HG03175 (cell line): Measurements from ENCODE around the gene DHODH.
"Not testable (repeated sequence)": the region's sequence is repeated elsewhere in the genome, so short reads cannot be mapped to it uniquely, and the experiment has no call there.

Source experiments
- ATAC-seq: cut with Tn5 transposase; IDR thresholded peaks from one replicate; pipeline ENCODE4 v1.9.1; 2021; ENCODE audit warnings: mild to moderate bottlenecking, moderate library complexity; ENCODE audit not compliant: unreplicated experiment

The DHODH gene

DNA sequence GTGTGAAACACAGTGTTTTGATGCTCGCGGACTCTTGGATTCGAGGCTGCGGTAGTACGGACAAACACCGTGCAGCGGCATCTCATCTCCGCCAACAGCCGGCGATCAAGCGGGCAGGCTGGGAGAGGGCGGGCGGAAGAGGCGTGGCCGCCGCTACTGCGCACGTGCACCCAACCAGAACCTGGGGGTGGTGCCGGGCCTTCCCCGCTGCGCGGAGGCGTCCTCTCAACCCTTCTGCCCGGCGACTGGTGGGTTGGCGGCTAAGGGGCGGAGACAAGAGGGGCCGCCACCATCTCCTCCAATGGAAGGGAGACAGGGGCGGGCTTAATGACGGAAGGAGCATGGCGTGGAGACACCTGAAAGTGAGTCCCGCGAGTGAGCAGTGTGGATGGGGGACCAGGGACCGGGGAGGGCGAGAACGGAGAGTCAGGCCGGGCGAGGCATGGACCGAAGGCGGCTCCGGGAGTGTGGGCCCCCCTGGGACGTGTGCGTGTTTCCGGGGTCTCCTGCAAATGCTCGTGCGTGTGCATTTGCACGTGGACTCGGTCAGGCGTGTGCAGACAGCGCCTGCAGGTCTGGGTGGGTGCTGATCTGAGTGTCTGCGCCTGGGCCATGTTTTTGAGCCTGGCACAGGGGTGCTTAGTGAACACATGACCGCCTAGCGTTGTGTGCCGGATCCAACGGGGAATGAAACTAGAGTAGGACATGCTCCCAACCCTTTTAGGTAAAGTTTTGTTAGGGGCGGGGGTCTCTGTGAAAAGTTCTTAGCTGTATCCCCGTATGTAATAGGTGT lies at the start of gene DHODH:
Gene DHODH, plus strand, starts transcription at position 321 of the 793 bp plus-strand sequence. Its CDS starts 21 bp downstream, at position 342.
- peak; percentile 99 for ATAC-seq

DNA sequence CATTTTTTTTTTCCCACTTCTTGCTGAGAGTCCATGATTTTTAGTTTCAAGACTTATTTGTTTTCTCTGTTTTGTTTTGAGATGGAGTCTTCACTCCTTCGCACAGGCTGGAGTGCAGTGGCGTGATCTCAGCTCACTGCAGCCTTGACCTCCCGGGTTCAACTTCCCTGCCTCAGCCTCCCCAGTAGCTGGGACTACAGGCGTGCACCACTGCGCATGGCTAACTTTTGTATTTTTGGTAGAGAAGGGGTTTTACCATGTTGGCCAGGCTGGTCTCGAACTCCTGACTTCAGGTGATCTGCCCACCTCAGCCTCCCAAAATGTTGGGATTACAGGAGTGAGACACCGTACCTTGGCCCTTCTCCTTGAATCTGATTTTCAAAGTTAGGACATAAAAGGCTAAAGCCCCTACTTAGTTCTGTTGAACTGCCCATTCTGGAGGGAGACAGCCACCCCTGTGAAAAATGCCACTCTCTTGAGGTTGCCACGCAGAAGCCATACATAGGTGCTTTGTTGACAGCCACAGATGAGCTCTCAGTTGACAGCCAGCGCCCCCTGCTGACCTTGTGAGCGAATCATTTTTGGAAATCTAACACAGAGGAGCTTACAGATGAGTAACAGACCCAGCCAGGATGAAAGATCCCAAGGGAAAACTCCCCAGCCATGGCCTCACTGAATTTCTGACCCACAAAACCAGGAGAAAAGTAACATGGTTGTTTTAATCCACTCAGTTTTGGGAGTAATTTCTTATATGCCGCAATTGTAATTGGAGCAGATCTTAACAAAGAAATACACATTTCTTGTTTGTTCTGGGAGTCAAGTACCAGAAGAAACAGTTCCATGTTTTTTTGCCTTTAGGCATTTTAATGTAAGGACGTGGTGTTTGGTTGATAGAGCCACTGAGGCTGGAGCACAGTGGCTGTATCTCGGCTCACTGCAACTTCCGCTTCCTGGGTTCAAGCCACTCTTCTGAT lies 47.2 kb upstream of the DHODH start:
- ATAC-seq: peak; percentile 82

GRCh38 chr16:71963125-71963875 lies 45.2 kb upstream of the DHODH start:
- no peak for ATAC-seq

DNA sequence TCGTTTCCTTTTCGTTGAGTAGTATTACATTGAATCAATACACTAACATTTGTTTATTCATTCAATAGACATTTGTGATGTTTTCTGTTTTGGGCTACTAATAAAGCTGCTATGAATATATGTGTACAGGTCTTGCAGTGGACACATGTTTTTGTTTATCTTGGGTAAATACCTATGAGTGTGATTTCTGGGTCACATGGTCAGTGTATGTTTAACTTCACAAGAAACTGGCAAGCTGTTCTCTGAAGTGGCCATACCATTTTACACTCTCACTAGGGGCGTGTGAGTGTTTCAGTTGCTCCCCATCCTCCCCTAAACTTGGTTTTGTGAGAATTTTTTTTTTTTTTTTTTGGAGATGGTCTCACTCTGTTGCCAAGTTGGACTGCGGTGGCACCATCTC lies 43.3 kb upstream of the DHODH start:
- no peak for ATAC-seq

DNA sequence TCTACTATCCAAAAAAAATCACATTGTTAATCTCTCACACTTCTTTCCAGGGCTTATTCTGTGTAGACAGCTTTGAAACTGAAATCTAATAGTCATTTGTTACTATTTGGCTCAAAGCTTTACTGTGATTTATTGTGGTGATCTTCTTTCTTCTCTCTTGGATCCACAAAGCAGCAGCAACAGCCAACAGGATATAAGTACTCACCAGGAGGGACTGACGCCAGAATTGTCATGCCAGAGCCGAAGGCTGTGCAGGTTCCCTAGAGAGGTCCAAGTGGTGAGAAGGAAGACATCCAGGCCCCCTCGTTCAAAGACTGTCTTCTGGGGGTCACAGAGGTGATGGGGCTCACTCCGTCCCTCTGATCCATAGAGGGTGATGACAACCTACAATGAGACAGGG lies 41.6 kb upstream of the DHODH start:
- ATAC-seq: no peak

DNA sequence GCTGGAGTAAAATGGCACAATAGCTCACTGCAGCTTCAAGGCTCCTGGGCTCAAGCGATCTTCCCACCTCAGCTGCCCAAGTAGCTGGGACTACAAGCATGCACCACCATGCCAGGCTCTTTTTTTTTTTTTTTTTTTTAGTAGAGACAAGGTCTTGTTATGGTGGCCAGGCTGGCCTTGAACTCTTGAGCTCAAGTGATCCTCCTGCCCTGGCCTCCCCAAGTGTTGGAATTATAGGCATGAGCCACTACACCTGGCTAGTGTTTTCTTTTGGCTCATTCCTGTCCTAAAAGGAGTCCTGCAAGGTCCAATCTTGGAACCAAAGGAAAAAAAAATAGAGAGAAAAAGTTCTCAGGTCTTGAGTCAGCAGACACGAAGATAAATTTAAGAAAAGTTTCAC lies 39.2 kb upstream of the DHODH start:
- no peak for ATAC-seq

DNA sequence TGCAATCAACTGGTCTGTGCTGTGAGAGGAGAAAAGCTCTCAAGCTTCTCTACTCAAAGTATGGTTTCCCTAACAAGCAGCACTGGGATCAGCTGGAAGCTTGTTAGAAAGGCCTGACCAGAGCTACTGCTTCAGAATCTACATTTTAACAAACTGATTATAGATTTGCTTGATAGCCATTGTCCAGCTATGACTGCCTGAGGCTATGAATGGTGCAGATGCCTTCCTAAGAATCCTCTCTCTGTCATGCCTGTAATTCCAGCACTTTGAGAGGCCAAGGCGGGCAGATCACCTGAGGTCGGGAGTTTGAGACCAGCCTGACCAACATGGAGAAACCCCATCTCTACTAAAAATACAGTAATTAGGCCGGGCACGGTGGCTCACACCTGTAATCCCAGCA lies 37.0 kb upstream of the DHODH start:
- no peak for ATAC-seq

DNA sequence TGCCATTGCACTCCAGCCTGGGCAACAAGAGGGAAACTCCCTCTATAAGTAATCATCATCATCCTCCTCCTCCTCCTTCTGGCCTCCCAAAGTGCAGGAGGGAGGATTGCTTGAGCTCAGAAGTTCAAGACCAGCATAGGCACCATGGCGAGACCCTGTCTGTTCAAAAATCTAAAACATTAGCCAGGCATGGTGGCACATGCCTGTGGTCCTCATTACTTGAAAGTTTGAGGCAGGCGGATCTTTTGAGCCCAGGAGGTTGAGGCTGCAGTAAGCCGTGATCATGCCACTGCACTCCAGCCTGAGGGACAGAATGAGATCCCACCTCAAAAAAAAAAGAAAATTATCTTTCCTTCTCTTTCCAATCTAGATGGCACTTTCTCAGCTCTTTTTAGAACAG lies 36.2 kb upstream of the DHODH start:
- ATAC-seq: no peak

DNA sequence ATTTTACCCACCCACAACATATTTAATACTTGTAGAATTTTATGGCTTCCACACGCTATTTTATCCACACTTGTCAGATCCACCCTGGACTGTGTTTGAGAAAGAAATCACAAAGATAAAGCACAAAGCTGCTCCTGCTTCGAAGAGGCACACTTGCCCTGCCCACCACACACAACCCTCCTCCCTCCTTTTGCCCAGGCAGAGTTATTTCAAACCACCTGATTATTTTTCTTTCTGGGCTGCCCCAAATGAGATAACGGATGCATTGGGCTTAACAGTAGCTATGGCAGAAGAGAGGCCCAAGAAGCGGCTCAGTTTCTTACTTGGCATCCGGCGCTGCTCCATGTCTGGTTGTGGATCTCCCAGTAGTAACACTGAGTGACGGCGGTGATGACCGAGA lies 35.5 kb upstream of the DHODH start:
- ATAC-seq: no peak

DNA sequence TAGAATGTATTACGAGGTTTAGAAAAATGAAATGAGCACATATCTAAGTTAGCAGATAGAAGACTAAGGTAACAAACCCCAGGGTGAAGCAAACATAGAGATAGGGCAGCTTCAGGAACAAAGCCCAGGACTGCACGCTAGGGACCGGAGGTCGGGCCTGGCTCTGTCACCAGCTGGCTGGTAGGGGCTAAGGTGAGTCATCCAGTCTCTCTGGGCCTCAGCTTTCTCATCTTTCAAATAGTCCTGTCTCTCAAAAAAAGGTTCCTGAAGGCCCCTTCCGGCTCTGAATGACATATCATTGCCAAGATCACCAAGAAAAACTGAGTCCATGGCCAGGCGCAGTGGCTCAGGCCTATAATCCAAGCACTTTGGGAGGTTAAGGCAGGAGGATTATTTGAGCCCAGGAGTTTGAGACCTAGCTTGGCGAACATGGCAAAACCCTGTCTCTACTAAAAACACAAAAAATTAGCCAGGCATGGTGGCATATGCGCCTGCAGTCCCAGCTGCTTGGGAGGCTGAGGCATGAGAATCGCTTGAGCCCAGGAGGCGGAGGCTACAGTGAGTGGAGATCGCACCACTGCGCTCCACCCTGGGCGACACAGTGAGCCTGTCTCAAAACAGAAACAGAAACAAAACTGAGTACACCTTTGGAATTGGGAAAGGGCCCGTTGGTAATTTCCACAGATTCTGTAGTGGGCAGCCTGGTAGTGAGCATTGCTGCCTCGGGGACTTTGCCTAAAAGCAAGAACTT lies 34.3 kb upstream of the DHODH start:
- no peak for ATAC-seq

DNA sequence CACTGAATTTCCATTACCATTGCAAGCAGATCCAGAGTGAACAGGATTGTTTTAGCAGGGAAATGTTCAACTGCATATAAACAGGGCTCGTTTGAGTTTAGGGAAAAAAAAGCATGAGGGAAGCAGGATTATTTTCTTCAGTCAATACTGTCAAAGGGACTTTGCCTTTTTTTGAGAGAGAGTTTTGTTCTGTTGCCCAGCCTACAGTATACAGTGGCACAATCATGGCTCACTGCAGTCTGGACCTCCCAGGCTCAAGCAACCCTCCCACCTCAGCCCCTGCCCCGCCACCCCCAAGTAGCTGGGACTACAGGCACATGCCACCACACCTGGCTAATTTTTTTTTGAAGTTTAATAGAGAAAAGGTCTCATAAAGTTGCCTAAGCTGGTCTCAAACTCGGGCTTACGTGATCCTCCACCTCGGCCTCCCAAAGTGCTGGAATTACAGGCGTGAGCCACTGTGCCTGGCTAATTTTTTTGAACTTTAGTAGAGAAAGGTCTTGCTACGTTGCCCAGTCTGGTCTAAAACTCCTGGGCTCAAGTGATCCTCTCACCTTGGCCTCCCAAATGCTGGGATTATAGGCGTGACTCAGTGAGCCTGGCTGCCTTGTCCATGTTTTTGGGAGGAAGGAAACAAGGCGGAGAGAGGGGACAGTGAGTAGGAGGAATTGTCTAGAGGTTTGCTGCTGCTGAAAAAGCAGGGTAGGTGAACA lies 23.1 kb upstream of the DHODH start:
- no peak for ATAC-seq

DNA sequence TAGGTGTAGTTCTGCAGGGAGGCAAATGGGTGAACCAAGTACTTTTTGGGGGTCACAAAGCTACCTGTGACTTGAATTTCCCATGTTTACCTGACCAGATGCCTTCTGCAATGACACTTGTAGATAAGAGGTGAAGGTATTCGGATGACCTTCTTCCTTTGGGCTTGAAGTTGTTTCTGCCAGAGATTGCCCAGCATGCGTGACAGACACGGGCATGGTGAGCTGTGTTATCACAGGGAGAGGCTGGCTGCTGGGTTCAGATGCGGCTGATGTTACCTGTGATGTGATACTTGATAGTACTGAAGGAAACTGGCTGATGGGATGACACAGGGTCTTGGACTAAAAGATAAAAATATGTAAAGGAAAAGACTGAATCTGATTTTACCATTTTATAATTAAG lies 22.4 kb upstream of the DHODH start:
- no peak for ATAC-seq

GRCh38 chr16:71995038-71995437 lies 13.5 kb upstream of the DHODH start:
- no peak for ATAC-seq

- ATAC-seq: not testable (repeated sequence)
Observed at GRCh38 chr16:71997578-71997977, 11.0 kb upstream of the DHODH start.

GRCh38 chr16:72001180-72001874 lies 7.2 kb upstream of the DHODH start:
- no peak for ATAC-seq

- ATAC-seq: no peak
Observed at GRCh38 chr16:72002619-72003018, 5.9 kb upstream of the DHODH start.

DNA sequence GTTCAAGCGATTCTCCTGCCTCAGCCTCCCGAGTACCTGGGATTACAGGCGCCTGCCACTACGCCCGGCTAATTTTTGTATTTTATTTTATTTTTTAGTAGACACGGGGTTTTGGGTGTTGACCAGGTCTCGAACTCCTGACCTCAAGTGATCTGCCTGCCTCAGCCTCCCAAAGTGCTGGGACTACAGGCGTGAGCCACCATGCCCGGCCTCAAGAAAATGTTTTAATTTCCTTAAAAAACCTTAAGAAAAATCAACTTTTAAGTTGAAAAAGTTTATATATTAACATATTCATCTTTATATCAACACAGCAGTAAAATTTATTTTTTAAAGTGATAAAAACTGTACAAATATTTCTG lies 500 bp upstream of the DHODH start:
- ATAC-seq: not testable (repeated sequence)

GRCh38 chr16:72009779-72010178 lies 1.2 kb downstream of the DHODH start:
- no peak for ATAC-seq

GRCh38 chr16:72012607-72013006 lies 4.1 kb downstream of the DHODH start:
- no peak for ATAC-seq
